ENCODE data around the gene GCNA.
"Not testable (repeated sequence)": the region's sequence is repeated elsewhere in the genome, so short reads cannot be mapped to it uniquely, and the experiment has no call there.

GCNA gene

GRCh38 chrX:71559773-71560172 lies 18.5 kb upstream of the GCNA start:
- not testable (repeated sequence) for DNase-seq (ENCODE audit: low spot score)

DNA sequence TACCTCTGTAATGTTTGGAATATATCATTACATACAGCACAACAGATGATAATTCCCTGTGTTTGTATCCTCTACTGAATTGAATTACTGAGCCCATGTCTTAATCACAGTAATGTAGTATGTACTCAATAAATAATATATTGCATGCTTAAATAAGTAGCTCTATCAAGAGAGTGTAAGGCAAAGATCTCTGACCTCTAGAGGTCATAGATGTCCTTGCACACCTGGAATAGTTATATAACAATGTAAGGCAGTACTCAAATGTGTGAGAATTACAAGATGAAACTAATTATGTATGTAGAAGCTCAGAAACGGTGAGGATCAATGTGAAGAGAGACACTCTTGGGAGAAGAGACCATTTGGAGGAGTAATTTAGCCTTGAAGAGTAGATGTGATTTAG lies 14.3 kb upstream of the GCNA start:
- DNase-seq (ENCODE audit: low spot score): no peak

DNA sequence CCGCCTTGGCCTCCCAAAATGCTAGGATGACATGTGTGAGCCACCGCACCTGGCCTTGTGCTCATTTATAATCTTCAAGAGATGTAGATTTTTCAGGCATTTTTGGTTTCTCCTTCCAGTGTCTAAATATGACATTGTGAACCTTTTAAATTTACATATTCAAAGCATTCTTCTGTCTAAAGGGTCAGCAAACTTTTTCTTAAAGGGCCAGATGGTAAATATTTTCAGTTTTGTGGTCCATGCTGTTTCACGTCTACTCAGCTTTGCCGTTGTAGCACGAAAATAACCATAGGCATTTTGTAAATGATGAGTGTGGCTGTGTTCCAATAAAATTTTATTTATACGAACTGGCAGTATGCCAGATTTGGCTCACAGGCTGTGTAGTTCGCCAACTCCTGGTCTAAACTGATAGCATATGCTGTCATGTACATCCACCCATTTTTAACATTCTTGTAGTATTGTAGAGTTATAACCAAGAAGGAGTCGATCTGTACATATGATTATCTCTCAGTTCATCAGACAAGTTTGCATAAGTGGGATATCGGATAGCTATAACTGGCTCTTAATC lies 12.7 kb upstream of the GCNA start:
- DNase-seq (ENCODE audit: low spot score): no peak

DNA sequence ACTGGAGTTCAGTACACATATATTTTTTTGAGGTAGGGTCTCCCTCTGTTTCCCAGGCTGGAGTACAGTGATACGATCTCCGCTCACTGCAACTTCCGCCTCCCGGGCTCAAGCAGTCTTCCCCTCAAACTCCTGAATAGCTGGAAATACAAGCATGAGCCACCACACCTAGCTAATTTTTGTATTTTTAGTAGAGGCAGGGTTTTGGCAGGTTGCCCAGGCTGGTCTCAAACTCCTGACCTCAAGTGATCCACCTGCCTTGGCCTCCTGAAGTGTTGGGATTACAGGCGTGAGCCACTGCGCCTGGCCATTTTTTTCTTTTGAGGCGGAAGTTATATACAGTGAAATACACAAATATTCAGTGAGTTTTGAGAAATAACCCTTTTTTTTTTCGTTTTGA lies 6.8 kb upstream of the GCNA start:
- DNase-seq (ENCODE audit: low spot score): not testable (repeated sequence)

DNA sequence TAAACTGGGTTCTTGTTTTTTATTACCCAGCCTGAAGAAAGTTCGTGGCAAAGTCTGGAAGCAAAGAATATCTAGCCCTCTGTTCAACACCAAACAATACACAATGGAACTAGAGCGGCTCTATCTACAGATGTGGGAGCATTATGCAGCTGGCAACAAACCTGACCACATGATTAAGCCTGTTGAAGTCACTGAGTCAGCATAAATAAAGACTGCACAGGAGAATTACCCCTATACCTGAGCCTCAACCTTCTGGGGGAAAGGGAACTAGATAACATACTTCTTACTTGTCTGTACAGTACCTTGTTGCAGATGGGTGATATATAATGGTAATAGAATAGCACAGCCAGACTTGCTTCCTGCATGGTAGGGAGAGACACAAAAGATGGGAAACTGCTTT lies 4.6 kb upstream of the GCNA start:
- DNase-seq (ENCODE audit: low spot score): no peak

DNA sequence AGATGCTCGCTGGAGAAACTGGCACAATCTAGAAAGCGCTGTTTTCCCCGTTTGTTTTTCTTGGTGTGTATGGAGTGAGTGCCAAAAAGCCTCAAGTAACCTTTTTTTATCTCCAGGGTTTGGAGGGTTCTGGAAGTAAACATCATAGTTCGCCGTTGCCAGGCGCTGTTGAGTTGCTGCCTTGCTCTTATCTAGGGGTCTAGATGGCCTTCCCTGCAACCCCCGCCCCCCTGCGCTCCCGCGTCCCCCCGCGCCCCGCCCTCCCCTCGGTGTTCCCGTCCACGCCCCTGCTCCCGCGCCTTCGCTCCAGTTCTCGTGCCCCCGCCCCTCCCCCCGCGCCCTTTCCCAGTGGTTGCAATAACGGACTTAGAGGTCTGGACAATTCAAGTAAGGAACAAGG lies 555 bp upstream of the GCNA start:
- no peak for DNase-seq (ENCODE audit: low spot score)

DNA sequence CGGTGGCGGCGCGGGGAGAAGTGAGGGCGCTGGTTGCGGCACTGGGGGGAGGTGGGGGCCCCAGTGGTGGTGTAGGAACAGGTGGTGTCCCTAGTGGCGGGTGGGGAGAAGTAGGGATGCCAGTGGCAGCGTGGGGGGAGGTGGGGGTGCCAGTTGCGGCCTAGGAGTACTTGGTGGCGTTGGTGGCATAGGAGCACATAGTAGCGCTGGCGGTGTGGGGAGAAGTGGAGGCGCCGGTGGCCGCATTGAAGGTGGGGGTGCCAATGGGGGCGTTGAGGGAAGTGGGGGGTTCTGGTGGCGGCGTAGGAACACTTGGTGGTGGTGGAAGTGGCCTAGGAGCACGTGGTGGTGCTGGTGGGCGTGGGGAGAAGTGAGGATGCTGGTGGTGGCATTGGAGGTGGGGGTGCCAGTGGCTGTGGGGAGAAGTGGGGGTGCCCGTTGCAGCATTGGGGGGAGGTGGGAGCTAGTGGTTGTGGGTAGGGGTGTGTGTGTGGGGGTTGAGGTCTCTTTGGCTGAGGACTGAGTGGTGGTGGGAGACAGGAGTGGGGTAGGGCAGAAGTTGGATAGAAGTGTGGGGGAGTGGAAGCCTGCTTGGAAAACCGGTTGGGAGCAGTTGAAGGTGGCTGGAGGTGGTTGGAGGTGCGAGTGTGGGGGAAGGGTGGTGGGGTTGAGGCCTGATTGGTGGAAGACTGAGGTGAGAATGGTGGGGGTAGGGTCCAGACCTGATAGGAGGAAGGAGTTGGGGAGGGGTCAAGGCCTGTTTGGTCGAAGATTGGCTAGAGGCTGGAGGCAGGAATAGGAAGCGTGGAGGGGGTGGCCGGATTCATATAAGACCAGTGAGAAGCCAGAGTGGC lies 1.1 kb downstream of the GCNA start:
- DNase-seq (ENCODE audit: low spot score): no peak

GRCh38 chrX:71579990-71580380 lies 1.7 kb downstream of the GCNA start:
- no peak for DNase-seq (ENCODE audit: low spot score)

DNA sequence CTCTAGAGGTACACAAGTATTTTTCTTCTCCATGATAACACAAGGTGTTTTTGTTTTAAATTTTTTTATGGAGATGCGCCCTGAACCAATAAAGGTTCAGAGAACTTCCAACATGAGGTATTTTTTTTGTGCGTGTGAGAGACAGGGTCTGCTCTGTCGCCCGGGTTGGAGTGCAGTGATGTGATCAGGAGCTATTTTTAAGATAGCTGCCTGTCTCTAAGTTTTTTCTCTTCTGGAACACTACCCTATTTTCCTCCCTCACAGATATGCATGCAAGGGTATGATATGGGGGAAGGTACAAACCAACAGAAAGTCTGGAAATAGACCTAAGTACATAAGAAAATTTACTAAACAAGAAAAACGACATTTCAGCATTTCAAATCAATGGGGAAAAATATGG lies 3.0 kb downstream of the GCNA start:
- DNase-seq (ENCODE audit: low spot score): no peak

DNA sequence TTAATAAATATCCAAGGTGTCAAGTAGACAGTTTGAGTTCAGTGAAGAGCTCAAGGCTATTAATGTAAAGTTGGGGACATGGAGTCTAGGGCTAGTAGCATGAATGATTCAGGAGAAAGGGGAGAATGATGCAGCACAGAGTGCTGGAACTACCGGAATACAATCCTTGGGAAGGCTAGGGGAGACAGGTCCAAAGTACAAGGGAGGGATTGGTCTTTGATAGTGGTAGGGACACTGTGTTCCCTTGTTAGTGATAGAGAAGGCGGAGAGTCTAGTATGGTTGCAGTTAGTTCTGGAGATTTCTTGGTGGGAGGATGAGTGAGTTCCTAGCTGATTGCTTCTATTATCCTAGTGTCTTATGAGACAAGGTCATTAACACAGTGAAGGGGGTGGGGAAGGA lies 8.7 kb downstream of the GCNA start:
- DNase-seq (ENCODE audit: low spot score): no peak

GRCh38 chrX:71593210-71593609 lies 15.0 kb downstream of the GCNA start:
- DNase-seq (ENCODE audit: low spot score): not testable (repeated sequence)

DNA sequence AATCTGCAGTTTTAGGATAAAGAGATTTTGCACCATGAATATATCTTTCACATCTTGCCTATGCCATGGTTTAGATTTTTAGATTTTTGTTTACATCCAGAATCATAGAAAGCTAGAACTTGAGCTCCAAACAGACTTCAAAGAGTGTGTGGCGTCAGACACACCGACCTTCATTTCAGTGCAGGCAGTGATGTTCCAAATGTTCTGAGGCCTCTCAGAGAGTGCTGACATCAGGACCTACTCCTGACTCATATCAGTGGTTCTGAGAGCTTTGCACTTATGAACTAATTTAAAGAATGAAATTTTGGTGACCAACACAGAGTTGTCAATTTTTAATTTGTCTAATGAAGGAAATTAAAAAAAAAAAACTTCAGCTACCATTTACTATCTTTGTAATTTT lies 21.7 kb downstream of the GCNA start:
- DNase-seq (ENCODE audit: low spot score): no peak

DNA sequence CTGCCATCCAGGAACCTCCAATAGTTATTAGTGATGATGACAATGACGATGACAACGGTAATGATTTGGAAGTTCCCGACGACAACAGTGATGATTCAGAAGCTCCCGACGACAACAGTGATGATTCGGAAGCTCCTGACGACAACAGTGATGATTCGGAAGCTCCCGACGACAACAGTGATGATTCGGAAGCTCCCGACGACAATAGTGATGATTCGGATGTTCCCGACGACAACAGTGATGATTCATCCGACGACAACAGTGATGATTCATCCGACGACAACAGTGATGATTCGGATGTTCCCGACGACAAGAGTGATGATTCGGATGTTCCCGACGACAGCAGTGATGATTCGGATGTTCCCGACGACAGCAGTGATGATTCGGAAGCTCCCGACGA lies 25.4 kb downstream of the GCNA start:
- no peak for DNase-seq (ENCODE audit: low spot score)

DNA sequence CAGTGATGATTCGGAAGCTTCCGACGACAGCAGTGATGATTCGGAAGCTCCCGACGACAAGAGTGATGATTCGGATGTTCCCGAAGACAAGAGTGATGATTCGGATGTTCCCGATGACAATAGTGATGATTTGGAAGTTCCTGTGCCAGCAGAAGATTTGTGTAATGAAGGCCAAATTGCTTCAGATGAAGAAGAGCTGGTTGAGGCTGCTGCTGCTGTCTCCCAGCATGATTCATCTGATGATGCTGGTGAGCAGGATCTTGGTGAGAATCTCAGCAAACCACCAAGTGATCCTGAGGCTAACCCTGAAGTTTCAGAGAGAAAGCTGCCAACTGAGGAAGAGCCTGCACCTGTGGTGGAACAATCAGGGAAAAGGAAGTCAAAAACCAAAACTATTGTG lies 25.9 kb downstream of the GCNA start:
- DNase-seq (ENCODE audit: low spot score): no peak

DNA sequence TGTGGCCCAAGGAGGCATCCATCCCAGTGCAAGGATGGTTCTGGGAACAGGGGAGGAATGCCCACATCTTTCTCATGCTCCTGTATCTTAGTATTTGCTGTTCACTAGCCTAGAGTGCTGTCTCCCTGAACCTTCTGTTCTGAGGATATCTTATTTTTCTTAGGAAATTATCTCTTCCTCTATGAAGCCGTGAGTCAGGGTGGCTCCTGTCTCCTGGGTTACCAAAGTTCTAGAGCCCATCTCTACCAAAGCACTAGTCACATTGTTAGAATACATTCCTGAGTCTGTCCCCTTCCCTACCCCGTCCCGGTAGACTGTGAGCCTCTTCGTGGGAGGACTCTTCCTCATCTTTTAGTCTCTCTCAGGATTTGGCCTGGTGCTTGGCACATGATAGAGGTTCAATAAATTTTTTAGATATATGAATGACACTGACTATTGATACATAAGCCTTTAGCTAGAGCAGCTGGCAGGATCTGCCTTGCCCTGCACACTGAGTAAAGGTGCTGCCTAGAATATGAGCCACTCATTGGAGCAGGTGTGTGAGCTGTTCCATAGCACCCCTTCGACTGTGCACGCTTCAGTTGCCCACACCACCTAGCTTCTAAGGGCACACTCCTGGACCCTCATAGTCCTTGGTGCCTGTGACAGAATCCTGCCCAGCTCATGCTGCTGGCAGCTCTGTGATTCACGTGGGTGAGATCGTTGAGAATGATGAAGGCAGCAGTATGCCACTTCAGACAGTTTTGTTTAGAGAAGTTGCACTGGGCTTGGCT lies 26.7 kb downstream of the GCNA start:
- no peak for DNase-seq (ENCODE audit: low spot score)

GRCh38 chrX:71606536-71607216 lies 28.4 kb downstream of the GCNA start:
- no peak for DNase-seq (ENCODE audit: low spot score)

DNA sequence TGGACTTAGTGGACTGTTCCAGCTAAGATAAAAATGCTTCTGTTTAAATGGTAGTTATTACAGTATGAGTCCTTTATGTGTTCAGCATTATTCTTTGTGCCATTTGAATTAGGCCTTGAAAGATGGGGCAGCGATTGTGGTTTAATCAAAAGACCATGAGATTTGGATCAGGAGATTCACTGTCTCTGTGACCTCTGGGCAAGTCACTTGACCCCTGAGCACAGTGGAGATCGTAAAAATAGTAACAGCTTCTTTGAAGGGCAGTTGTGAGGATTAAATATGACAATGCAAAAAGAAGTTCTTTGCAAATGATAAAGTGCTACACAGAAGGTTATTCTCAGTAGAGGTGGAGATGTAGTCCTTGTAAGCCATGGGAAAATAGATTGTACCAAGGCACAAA lies 29.3 kb downstream of the GCNA start:
- DNase-seq (ENCODE audit: low spot score): no peak

- no peak for DNase-seq (ENCODE audit: low spot score)
Observed at GRCh38 chrX:71609095-71609750, 31.0 kb downstream of the GCNA start.

- DNase-seq (ENCODE audit: low spot score): not testable (repeated sequence)
Observed at GRCh38 chrX:71611736-71612135, 33.5 kb downstream of the GCNA start.

DNA sequence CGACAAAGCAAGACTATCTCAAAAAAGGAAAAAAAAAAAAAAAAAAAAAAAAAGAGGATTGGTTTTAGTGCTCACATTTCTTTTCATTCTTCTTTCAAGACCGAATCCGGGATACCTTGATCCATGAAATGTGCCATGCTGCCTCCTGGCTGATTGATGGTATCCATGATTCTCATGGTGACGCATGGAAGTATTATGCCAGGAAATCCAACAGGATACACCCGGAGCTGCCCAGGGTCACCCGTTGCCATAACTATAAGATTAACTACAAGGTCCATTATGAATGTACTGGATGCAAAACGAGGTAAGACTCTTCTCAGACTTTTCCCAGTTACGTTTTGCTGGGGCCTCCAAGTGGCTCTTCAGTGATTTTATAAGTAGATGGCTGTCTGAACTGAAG lies 34.0 kb downstream of the GCNA start:
- DNase-seq (ENCODE audit: low spot score): no peak

- DNase-seq (ENCODE audit: low spot score): no peak
Observed at GRCh38 chrX:71615056-71615455, 36.8 kb downstream of the GCNA start.

GRCh38 chrX:71615954-71616353 lies 37.7 kb downstream of the GCNA start:
- DNase-seq (ENCODE audit: low spot score): no peak
